COLO668 (cell line): ENCODE measurements around the gene IER3.

Source experiments
- DNase-seq: peaks from one replicate; lab custom pipeline; 2025; ENCODE audit not compliant: unreplicated experiment; lab: John Stamatoyannopoulos, UW

IER3 gene

DNA sequence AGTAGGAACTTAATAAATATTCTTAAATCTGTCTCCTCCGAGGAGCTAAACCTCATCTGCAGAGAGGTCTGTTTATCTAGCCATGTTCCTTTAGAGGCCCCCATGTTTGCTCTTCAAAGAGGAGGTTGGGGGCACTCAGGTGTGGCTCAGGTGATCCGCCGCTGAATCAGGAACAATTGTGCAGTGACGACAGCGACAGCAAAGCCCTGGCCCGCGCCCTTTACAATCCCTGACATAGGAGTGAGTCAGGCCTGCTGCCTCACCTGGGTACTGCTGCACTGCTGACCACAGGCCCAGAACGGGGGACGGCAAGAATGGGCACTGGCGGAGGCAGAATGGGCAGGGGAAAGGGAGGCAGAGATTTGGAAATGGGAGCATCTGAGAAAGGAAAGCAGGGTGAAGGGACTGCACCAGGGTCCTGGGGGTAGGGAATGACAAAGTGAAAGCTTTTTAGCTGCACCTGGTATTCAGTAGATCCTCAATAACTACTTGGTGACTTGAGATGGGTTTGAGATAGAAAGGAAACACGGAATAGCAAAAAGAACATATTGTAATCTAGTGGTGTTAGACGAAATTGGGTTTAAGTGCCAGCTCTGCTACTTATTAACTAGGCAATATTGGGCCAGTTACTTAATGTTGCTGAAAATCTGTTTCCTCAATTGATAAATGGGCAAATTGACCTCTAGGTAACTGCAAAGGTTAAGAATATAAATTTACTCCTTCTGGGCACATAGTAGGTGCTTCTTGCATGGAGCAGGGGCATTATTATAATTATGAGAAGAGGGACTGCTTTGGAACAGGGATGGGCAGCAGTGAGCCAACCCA, 5.4 kb upstream of the IER3 start:
- DNase-seq, result peak; percentile 55

GRCh38 chr6:30748851-30749540, 4.6 kb upstream of the IER3 start:
- DNase-seq, result no peak

DNA sequence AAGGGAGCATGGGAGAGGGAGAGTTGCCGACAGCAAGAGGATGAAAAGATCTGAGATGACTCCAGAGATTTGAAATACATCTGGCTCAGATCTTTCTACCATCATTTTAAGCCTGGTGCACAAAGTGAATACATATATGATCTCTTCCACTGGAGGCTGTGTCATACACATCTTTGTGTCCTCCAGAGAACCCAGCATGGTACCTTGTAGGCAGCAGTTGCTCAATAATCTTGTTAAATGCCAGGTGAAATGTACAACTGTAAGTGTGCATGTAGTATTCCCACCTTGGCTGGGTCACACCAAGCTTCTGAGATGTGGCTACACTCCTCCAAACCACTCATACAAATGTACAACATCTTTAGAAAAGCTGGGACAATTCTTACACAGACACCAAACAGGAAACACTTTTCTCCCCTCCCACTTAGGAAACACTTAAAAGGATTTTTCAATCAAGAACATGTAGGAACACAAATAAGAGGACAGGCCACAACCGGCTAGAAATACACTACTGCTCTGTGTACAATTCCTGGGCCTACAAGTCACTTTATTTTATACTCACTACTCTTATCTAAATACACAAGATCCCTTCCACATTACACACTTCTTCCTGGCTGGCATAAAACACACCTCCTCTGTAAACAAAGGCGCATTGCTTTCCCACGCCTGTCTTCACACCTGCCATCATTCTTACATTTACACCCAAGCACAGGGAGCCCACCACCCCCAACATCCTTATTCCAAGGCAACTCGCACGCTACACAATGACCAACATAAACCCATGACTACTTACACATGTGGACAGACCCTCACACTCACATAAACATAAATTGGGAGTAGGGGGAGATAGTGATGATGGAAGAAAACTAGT, 3.8 kb upstream of the IER3 start:
- no peak for DNase-seq

DNA sequence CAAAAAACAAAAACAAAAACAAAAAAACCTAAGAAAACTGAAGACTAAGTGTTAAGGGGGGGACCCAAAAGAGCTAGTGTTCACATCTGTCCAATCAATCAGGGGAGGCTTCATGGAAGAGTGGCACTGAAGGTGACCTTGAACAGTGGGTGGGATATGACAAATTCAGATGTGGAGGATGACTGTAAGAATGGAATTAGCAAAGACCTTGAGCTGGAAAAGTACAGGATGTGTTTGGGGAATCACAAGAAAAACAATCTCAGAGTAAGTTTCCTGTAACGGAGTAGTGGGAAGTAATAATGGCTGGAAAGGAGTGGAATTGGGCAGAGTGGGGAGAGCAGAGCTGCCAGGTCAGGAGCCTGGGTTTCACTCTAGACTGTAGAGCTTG, 2.9 kb upstream of the IER3 start:
- DNase-seq, result no peak

- DNase-seq, result peak; percentile 12
These were observed 971 bp downstream of the IER3 start for GRCh38 chr6:30743099-30744053.

- DNase-seq, result peak; percentile 93
These were observed 1.8 kb downstream of the IER3 start, which contains the start of gene FLOT1 for GRCh38 chr6:30742316-30743098. Gene FLOT1, minus strand, starts transcription at chr6:30742687. Its CDS starts 498 bp downstream, at chr6:30742189.

DNA sequence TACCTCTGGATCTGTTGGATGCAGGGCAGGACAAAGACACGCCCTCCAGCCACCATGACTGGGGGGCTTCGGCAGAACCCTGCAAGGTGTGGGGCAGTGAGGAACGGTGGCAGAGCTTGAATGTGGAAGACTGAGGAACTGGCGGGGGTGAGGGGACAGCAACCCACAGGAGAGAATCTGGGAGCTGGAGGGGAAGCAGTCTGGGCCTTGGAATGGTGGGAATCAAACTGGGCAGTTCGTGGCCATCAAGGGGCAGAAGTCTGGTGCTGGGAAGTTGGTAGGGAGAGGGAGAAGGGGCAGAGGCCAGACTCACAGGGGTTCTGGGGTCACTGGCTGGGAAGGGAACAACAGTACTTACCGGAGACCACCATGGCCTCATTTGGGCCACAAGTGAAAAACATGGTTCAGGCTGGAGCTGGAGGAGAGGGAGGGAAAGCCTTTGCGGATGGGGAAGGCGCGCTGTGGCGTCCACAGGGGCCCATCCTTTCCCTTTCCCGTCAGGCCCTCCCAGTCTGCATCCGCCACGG, 2.5 kb downstream of the IER3 start:
- DNase-seq, result no peak

DNA sequence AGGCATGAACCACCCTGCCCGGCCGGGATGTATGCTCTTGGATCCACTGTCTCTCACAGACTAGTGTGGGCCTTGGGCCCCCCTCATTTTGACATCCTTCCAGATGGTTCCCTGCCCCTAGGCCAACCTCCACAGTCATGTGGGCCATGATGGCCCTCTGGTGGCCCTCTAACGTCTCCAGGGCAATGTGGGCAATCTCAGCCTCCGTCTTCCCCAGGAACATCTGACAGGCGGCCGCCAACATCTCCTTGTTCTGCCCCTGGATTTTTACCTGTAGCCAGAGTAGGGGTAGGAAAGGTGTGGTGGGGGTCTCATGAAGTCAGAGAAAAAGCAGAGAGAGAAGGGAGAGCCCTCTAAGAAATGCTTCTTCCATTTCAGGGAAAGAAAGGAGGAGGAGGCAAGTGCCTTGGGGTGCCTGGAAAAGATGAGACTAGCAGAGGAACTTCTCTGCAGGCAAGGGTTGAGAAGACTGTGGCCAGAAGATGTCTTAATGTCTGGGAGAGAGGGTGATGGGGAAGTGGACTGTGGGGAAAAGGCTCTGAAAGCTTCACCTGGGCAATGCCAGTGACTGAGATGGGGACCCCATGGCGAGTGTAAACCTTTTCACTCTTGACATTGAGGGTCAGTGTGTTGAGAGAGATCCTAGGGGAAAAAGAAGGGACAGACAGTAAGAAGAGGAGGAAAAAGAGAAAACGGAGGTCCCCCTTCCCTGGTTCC, 3.1 kb downstream of the IER3 start:
- no peak for DNase-seq

GRCh38 chr6:30740540-30740870, 3.8 kb downstream of the IER3 start:
- DNase-seq, result no peak

- DNase-seq, result no peak
These were observed 5.8 kb downstream of the IER3 start for GRCh38 chr6:30738532-30738931.

- DNase-seq, result no peak
These were observed 8.6 kb downstream of the IER3 start for GRCh38 chr6:30735668-30736314.

DNA sequence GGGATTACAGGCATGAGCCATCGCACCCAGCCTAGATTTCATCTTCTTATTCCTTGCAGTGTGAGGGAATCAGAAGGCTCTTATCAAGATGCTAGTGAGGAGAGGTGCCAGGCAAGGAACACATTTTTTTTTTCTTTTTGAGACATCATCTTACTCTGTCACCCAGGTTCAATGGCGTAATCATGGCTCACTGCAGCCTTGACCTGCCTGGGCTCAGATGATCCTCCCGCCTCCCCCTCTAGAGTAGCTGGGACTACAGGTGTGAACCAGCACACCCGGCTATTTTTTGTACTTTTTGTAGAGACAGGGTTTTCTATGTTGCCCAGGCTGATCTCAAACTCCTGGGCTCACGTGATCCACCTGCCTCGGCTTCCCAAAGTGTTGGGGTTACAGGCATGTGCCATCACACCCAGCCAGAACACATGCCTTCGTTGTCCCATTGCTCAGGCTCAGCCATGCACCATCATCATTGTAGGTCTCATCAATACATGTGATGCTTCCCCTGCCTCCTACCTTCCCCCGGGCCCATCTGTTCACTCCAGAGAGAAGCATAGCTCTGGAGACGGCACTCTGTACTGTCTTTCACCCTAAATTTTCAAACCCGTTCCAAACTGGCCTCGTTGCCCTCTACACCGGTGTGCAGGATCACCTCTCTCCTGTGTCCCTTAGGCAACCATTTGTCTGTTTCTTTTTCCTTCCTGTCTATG, 12.0 kb downstream of the IER3 start:
- DNase-seq, result no peak

- DNase-seq, result peak; percentile 83
These were observed 13.5 kb downstream of the IER3 start for GRCh38 chr6:30730601-30731435.

DNA sequence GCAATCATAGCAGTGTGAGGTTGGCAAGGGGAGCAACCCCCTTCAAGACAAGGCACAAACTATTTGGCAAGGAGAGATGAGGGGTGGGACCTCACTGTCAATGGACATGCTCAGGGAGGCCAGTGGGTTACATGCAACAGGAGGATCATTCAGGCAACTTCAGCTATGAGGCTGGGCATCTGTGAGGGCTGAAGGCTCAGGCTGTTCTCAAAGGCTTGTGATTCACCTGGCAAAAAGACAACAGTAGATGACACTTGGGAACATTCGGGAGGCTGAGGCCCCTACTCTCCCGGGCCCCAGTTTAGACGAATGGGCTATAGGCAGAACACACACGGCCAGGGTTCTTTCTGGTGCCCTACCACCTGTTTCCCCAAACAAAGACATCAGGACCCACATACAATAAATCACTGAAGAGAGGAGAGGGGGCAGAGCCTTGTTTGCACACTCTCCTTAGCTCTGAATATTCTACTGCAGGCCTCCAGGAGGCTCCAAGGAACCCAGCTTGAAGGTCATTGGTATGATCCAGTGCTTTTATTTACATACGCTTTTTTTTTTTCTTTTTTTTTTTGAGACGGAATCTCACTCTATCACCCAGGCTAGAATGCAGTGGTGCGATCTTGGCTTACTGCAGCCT, 16.3 kb downstream of the IER3 start:
- DNase-seq, result no peak

DNA sequence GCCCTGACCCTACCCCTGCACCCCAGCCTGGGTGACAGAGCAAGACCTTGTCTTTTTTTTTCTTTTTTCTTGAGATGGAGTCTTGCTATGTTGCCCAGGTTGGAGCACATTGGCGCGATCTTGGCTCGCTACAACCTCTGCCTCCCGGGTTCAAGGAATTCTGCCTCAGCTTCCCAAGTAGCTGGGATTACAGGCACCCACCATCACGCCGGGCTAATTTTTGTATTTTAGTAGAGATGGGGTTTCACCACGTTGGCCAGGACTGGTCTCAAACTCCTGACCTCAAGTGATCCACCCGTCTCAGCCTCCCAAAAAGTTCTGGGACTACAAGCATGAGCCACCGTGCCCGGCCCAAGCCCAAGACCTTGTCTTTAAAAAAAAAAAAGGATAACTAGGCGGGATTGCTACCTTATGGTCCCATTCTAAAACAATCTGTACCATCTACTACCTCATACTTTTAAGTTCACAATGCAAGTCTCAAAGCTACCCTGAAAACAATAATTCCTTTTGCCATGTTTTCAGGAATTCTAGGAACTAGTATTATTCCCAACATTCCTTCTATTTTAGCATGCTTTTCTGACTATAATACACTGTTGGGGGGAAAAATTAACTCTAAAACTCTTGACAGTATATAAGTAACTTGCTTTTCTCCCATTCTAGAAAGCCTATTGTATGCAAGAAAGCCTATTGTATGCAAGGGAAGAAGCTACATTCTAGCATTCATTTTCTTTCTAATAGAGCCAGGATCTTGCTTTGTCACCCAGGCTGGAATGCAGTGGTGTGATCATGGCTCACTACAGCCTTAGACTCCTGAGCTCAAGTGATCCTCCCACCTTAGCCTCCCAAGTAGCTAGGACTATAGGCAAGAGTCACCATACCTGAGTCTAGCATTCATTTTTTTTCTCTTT, 17.6 kb downstream of the IER3 start:
- no peak for DNase-seq
